WTC11 (cell line): ENCODE measurements around the gene PLXND1. TPM values are rescaled to one million over a fixed set of nuclear protein-coding genes. Genes with fewer than 3 reads are reported as not detected.

Source experiments
- ATAC-seq: fragments of 200-7000 bp; cut with Tn5 transposase; 2 replicates; pipeline ENCODE4 v1.10.0; 2021; ENCODE audit warnings: mild to moderate bottlenecking, moderate library complexity
- CTCF ChIA-PET: fragments of 300-600 bp; sonication (Branson Sonifier 250); formaldehyde crosslinking; loops from one replicate; lab custom pipeline; 2021; ENCODE audit warnings: antibody characterized with exemption; lab: Charles Lee
- POLR2A ChIA-PET: fragments of 350-600 bp; sonication (Branson Sonifier 250); formaldehyde crosslinking; loops from one replicate; lab custom pipeline; 2021; ENCODE audit warnings: antibody characterized with exemption; lab: Charles Lee
- DNase-seq: peaks from one replicate; pipeline ENCODE4 v3.0.0; 2021; ENCODE audit warnings: low spot score
- H3K27ac Mint-ChIP-seq: 2 replicates; pipeline ENCODE4 v1.8.0; 2021; ENCODE audit warnings: mixed read lengths
- H3K27me3 Mint-ChIP-seq: 2 replicates; pipeline ENCODE4 v1.8.0; 2021; ENCODE audit warnings: low read depth, mild to moderate bottlenecking, moderate library complexity, mixed read lengths
- H3K36me3 Mint-ChIP-seq: 2 replicates; pipeline ENCODE4 v1.8.0; 2021; ENCODE audit warnings: mixed read lengths
- H3K4me1 Mint-ChIP-seq: 2 replicates; pipeline ENCODE4 v1.8.0; 2022; ENCODE audit warnings: mixed read lengths
- H3K4me3 Mint-ChIP-seq: 2 replicates; pipeline ENCODE4 v1.8.0; 2021; ENCODE audit warnings: mild to moderate bottlenecking, moderate library complexity, mixed read lengths
- H3K9me3 Mint-ChIP-seq: 2 replicates; pipeline ENCODE4 v1.8.0; 2021; ENCODE audit warnings: mixed read lengths
- ARID4B ChIP-seq: sonication (generic); formaldehyde crosslinking; IDR thresholded peaks from 2 replicates; pipeline ENCODE4 v1.8.0; 2023; ENCODE audit warnings: missing genetic modification reagents, mild to moderate bottlenecking, borderline replicate concordance
- ATF3 ChIP-seq: sonication (generic); formaldehyde crosslinking; conservative IDR thresholded peaks from 2 replicates; pipeline ENCODE4 v1.8.1; 2022; ENCODE audit warnings: mild to moderate bottlenecking, missing genetic modification reagents
- ATF6 ChIP-seq: sonication (generic); formaldehyde crosslinking; IDR thresholded peaks from 2 replicates; pipeline ENCODE4 v1.8.1; 2023; ENCODE audit warnings: mild to moderate bottlenecking, missing genetic modification reagents
- E2F1 ChIP-seq: sonication (generic); formaldehyde crosslinking; IDR thresholded peaks from 2 replicates; pipeline ENCODE4 v1.8.0; 2022; ENCODE audit warnings: mild to moderate bottlenecking, missing genetic modification reagents
- E2F4 ChIP-seq: sonication (generic); formaldehyde crosslinking; IDR thresholded peaks from 2 replicates; pipeline ENCODE4 v1.8.1; 2022; ENCODE audit warnings: low read depth, mild to moderate bottlenecking, moderate library complexity, missing genetic modification reagents, borderline replicate concordance
- ELF4 ChIP-seq: sonication (generic); formaldehyde crosslinking; IDR thresholded peaks from 2 replicates; pipeline ENCODE4 v1.8.1; 2022; ENCODE audit warnings: low read depth, mild to moderate bottlenecking, moderate library complexity, missing genetic modification reagents
- EMX1 ChIP-seq: fragments of 250-450 bp; sonication (Bioruptor Pico); IDR thresholded peaks from 2 replicates; pipeline ENCODE4 v1.8.0; 2021; ENCODE audit warnings: mild to moderate bottlenecking
- GRHL2 ChIP-seq: fragments of 250-450 bp; sonication (Bioruptor Pico); IDR thresholded peaks from 2 replicates; pipeline ENCODE4 v1.8.0; 2022; ENCODE audit warnings: mild to moderate bottlenecking, moderate library complexity; ENCODE audit not compliant: insufficient replicate concordance, severe bottlenecking
- JAZF1 ChIP-seq: fragments of 250-450 bp; sonication (Bioruptor Pico); IDR thresholded peaks from 2 replicates; pipeline ENCODE4 v1.9.0; 2021; ENCODE audit warnings: moderate library complexity, mild to moderate bottlenecking, inconsistent platforms
- JUN ChIP-seq: sonication (generic); formaldehyde crosslinking; IDR thresholded peaks from 2 replicates; pipeline ENCODE4 v1.8.0; 2023; ENCODE audit warnings: mild to moderate bottlenecking, missing genetic modification reagents
- PREB ChIP-seq: sonication (generic); formaldehyde crosslinking; IDR thresholded peaks from 2 replicates; pipeline ENCODE4 v1.8.1; 2022; ENCODE audit warnings: mild to moderate bottlenecking, missing genetic modification reagents, moderate library complexity, borderline replicate concordance
- RORB ChIP-seq: fragments of 250-450 bp; sonication (Bioruptor Pico); IDR thresholded peaks from 2 replicates; pipeline ENCODE4 v1.9.0; 2021; ENCODE audit warnings: mild to moderate bottlenecking
- USF1 ChIP-seq: sonication (generic); formaldehyde crosslinking; IDR thresholded peaks from 2 replicates; pipeline ENCODE4 v1.8.0; 2022; ENCODE audit warnings: mild to moderate bottlenecking, missing genetic modification reagents
- ZBTB21 ChIP-seq: sonication (generic); formaldehyde crosslinking; IDR thresholded peaks from 2 replicates; pipeline ENCODE4 v1.8.1; 2023; ENCODE audit warnings: mild to moderate bottlenecking, missing genetic modification reagents, borderline replicate concordance
- ZNF425 ChIP-seq: fragments of 250-450 bp; sonication (Bioruptor Pico); conservative IDR thresholded peaks from 2 replicates; pipeline ENCODE4 v1.9.0; 2021; ENCODE audit warnings: mild to moderate bottlenecking
- total RNA-seq: library from RNA; stranded (reverse); gene quantifications from 3 replicates; pipeline ENCODE4 v1.2.3, GENCODE V29; 2021

PLXND1 gene
- total RNA-seq, 1 experiment from 2014 or later, result 56.7 TPM

GRCh38 chr3:129530821-129531220 is 75.7 kb downstream of the PLXND1 start (continued):
- no peak for TF ChIP-seq ZNF425 (CRISPR knock-in tag)
- no peak for TF ChIP-seq RORB (CRISPR knock-in tag)

GRCh38 chr3:129530251-129530791 is 76.2 kb downstream of the PLXND1 start:
- no peaks in the 10 kb centered on the region for H3K27me3 Mint-ChIP-seq
- ATAC-seq, result peak; percentile 67
- H3K36me3 Mint-ChIP-seq, result no peaks in the 10 kb centered on the region
- no peak for TF ChIP-seq USF1 (CRISPR knock-in tag)
- no peak for TF ChIP-seq ATF3 (CRISPR knock-in tag)
- DNase-seq, result peak; percentile 36
- ChIA-PET POLR2A (interaction anchor here (1.3 kb wide), 1 partner anchor 9 kb away, joined by 3 read pairs; no protein-coding TSS in a partner anchor), CTCF (interaction anchor here (0.9 to 1.5 kb wide), 5 partner anchors 11 to 98 kb away, joined by 3 to 7 read pairs (median 4); no protein-coding TSS in a partner anchor)
- H3K9me3 Mint-ChIP-seq, result no peaks in the 10 kb centered on the region
- H3K4me3 Mint-ChIP-seq, result no peak overlapping the region
- peaks cover 36% of the 10 kb centered on the region for H3K4me1 Mint-ChIP-seq
- no peak overlapping the region for H3K27ac Mint-ChIP-seq

GRCh38 chr3:129529436-129530210 is 76.9 kb downstream of the PLXND1 start:
- ATAC-seq (no peak), DNase-seq (no peak)
- POLR2A ChIA-PET, result no interaction called here
- H3K27me3 Mint-ChIP-seq, result no peaks in the 10 kb centered on the region
- no peak overlapping the region for H3K27ac Mint-ChIP-seq
- peaks cover 34% of the 10 kb centered on the region for H3K4me1 Mint-ChIP-seq
- H3K4me3 Mint-ChIP-seq, result no peak overlapping the region
- H3K9me3 Mint-ChIP-seq, result no peaks in the 10 kb centered on the region
- TF ChIP-seq PREB (no peak), E2F4 (no peak), ARID4B (CRISPR knock-in tag) (no peak), E2F1 (CRISPR knock-in tag) (no peak), GRHL2 (no peak), JAZF1 (no peak), EMX1 (CRISPR knock-in tag) (no peak), ATF6 (CRISPR knock-in tag) (no peak), ZBTB21 (CRISPR knock-in tag) (no peak), ELF4 (CRISPR knock-in tag) (no peak), JUN (CRISPR knock-in tag) (no peak)
- H3K36me3 Mint-ChIP-seq, result no peaks in the 10 kb centered on the region
- CTCF ChIA-PET, result interaction anchor here (1.5 kb wide), 3 partner anchors 23 to 76 kb away, joined by 3 to 7 read pairs (median 5); no protein-coding TSS in a partner anchor
